Bronchial epithelial cell (primary cell): ENCODE measurements around the gene IQCE. TPM values are rescaled to one million over a fixed set of nuclear protein-coding genes. Genes with fewer than 3 reads are reported as not detected.

Source experiments
- DNase-seq: peaks from one replicate; pipeline ENCODE4 v3.0.0-alpha.2; 2010; ENCODE audit warnings: low read depth
- FAIRE-seq: peaks from 2 replicates; lab custom pipeline; 2011; peaks lifted over from hg19 to GRCh38; lab: Jason Lieb, UNC
- H3K27me3 ChIP-seq: 2 replicates; pipeline ENCODE4 v1.5.1; 2011; ENCODE audit warnings: low read length; ENCODE audit not compliant: control insufficient read depth, insufficient read depth
- H3K36me3 ChIP-seq: 2 replicates; pipeline ENCODE4 v1.5.1; 2011; ENCODE audit warnings: low read length; ENCODE audit not compliant: control insufficient read depth, insufficient read depth
- H3K4me3 ChIP-seq: 2 replicates; pipeline ENCODE4 v1.5.1; 2011; ENCODE audit warnings: mild to moderate bottlenecking, low read depth, low read length, control low read depth
- CTCF ChIP-seq: IDR thresholded peaks from 2 replicates; pipeline ENCODE4 v1.5.1; 2011; ENCODE audit warnings: mild to moderate bottlenecking, moderate library complexity, low read length, control low read depth, inconsistent platforms; ENCODE audit not compliant: insufficient read depth, severe bottlenecking
- total RNA-seq: library from RNA; depleted of rRNA; stranded (reverse); fragments of >200 nt; gene quantifications from 2 replicates; pipeline ENCODE4 v1.2.1, GENCODE V29; 2014

The IQCE gene
- total RNA-seq, 1 donor from 2014 or later = 6.3 TPM

GRCh38 chr7:2551418-2551817 is 7.4 kb upstream of the IQCE start:
- DNase-seq = no peak
- peaks cover 11% of the 10 kb centered on the region for H3K36me3 ChIP-seq
- FAIRE-seq = no peak

GRCh38 chr7:2553108-2553507 is 5.7 kb upstream of the IQCE start:
- FAIRE-seq = no peak
- DNase-seq = no peak
- no peak overlapping the region for H3K4me3 ChIP-seq
- H3K36me3 ChIP-seq = peaks cover 3% of the 10 kb centered on the region
- TF ChIP-seq CTCF = no peak
- no peaks in the 10 kb centered on the region for H3K27me3 ChIP-seq

More at GRCh38 chr7:2551418-2551817, 7.4 kb upstream of the IQCE start:
- Histone ChIP-seq H3K27me3 (no peaks in the 10 kb centered on the region), H3K4me3 (no peak overlapping the region)
- no peak for TF ChIP-seq CTCF

GRCh38 chr7:2553831-2554581 is 4.8 kb upstream of the IQCE start:
- no peak for FAIRE-seq
- Histone ChIP-seq H3K27me3 (no peaks in the 10 kb centered on the region), H3K36me3 (peaks cover 2% of the 10 kb centered on the region), H3K4me3 (peak overlapping the region; percentile 80)
- no peak for TF ChIP-seq CTCF
- DNase-seq = peak; percentile 62

GRCh38 chr7:2554661-2555111 is 4.1 kb upstream of the IQCE start:
- Histone ChIP-seq H3K27me3 (no peaks in the 10 kb centered on the region), H3K4me3 (peak overlapping the region; percentile 80), H3K36me3 (no peaks in the 10 kb centered on the region)
- FAIRE-seq (no peak), DNase-seq (no peak)
- no peak for TF ChIP-seq CTCF

GRCh38 chr7:2555121-2556052 is 3.4 kb upstream of the IQCE start, which contains the start of gene BRAT1:
Gene BRAT1 (minus strand): TSS chr7:2555524. CDS start chr7:2554431, 1,093 bp downstream.
- Histone ChIP-seq H3K4me3 (peak within 1 kb of the TSS; percentile 80), H3K27me3 (no peaks in the 10 kb centered on the region), H3K36me3 (no peaks in the 10 kb centered on the region)
- DNase-seq (peak; percentile 79), FAIRE-seq (no peak)
- peak; percentile 64 for TF ChIP-seq CTCF
